Erythroblast (primary cell): ENCODE measurements around the gene THSD4.
"Not testable (repeated sequence)": the region's sequence is repeated elsewhere in the genome, so short reads cannot be mapped to it uniquely, and the experiment has no call there.

Experiments used
- DNase-seq, 2 experiments: peaks; one replicate each; lab custom pipeline; 2025; lab: John Stamatoyannopoulos, UW
- GATA1 ChIP-seq: IDR thresholded peaks from 2 replicates; pipeline ENCODE4 v1.6.1; 2011; ENCODE audit warnings: low read depth, mild to moderate bottlenecking, control low read depth, low read length, moderate library complexity
- POLR2A ChIP-seq: IDR thresholded peaks from 2 replicates; pipeline ENCODE4 v1.6.1; 2011; ENCODE audit warnings: mild to moderate bottlenecking, low read length

The THSD4 gene

GRCh38 chr15:71261909-71262308, 146.6 kb downstream of the THSD4 start:
- TF ChIP-seq GATA1 (no peak), POLR2A (no peak)
- DNase-seq = no peak

- TF ChIP-seq POLR2A (no peak), GATA1 (no peak)
- no peak for DNase-seq
Measured at GRCh38 chr15:71262599-71262998, 147.3 kb downstream of the THSD4 start.

DNA sequence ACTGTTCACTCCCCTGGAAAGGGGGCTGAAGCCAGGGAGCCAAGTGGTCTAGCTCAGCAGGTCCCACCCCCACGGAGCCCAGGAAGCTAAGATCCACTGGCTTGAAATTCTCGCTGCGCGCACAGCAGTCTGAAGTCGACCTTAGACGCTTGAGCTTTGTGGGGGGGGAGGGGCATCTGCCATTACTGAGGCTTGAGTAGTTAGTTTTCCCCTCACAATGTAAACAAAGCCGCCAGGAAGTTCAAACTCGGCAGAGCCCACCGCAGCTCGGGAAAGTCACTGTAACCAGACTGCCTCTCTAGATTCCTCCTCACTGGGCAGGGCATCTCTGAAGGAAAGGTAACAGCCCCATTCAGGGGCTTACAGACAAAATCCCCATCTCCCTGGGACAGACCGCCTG, 150.3 kb downstream of the THSD4 start:
- DNase-seq = not testable (repeated sequence)

- DNase-seq = no peak
- no peak for TF ChIP-seq POLR2A
- TF ChIP-seq GATA1 = no peak
Measured at GRCh38 chr15:71271327-71271726, 156.1 kb downstream of the THSD4 start.

- no peak for TF ChIP-seq GATA1
- TF ChIP-seq POLR2A = no peak
- DNase-seq = no peak
Measured at GRCh38 chr15:71272932-71273331, 157.7 kb downstream of the THSD4 start.

DNA sequence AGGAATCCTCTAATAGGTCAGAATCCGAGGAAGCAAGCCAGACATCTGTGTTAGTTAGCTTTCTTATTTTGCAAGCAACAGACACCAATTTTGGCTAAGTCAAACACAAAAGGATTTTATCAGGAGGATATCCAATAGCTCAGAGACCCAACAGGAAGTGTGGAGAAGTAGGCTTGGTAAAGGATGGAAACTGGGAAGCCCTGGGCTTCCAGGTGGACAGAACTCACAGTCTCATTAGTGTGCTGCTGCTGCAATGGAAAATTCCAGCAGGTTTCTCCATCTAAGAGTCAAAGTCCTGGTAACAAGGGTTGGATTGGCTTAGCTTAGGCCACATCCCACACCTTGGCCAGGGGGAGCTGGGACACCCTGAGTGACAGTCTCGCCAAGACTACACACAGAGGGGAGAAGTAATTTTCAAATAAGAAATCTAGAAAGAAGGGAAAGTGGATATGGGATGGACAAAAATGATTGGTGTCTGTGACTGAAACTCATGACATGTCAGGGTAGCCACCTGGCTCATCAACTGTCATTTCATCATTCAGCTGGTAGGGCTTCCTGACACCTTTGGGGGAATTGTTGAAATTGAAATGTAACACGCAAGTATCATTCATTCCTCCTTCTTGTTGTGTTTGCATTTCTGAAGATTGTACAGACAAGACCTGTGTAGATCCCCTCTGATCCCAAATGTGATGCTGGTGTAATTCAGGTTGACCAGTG, 158.6 kb downstream of the THSD4 start:
- DNase-seq = no peak
- TF ChIP-seq GATA1 = no peak
- no peak for TF ChIP-seq POLR2A

DNA sequence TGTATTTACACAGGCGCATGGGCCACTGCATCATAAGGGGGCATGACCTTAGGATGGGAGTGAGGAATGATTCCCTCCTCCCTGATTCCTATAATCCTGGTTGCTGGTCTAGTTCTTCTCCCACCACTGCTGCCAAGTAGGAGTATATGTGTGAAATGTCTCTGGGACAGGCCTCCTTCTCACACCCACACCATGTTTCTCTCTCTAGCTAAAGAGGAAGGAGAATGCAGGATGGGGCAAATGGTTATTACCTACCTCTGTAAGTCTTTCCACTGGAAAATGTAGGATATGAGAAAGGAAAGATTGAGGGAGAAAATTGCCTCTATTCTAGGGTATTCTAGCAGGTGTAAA, 159.2 kb downstream of the THSD4 start:
- no peak for TF ChIP-seq GATA1
- TF ChIP-seq POLR2A = no peak
- no peak for DNase-seq

DNA sequence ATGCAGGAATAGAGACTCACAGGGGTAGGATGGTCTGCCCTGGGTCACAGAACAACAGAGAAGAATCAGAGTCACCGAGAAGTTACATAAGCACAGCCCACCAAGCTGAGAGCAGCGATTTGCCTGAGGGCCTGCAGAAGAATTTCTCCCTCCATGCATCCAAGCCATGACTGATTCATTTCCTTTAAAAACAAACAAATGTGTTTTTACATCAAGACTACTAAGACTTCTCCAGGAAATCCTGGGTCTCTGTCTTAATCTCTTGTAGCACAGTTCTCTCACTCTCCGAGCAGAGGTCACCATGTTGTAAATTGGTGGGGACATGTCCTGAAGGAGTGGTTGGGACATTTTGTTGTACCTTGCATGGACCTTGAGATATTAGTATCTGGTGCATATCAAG, 159.8 kb downstream of the THSD4 start:
- TF ChIP-seq GATA1 = no peak
- no peak for TF ChIP-seq POLR2A
- no peak for DNase-seq

GRCh38 chr15:71275566-71276335, 160.5 kb downstream of the THSD4 start:
- TF ChIP-seq GATA1 = no peak
- TF ChIP-seq POLR2A = no peak
- no peak for DNase-seq

GRCh38 chr15:71276336-71276665, 161.0 kb downstream of the THSD4 start:
- no peak for DNase-seq
- TF ChIP-seq GATA1 (no peak), POLR2A (no peak)

- no peak for DNase-seq
- no peak for TF ChIP-seq GATA1
- TF ChIP-seq POLR2A = no peak
Measured at GRCh38 chr15:71278989-71279756, 163.9 kb downstream of the THSD4 start.

DNA sequence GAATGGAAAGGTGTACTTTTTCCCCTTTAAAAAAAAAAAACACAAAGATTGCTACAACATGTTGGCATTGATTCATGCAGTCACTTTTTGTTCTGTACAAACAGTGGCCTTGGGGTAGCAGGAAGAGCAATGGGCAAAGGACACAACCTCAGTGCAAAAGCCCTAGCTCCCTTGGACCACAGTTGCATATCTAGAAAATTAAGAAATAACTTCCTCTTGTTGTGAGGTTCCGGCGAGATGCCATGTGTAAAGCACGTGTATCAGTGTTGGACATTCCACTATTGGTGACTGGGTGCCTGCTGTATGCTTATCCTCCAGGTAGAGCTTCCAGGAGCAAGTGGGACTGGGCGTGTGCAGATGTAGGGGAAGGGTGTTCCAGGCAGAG, 164.5 kb downstream of the THSD4 start:
- no peak for DNase-seq

GRCh38 chr15:71280206-71280605, 164.9 kb downstream of the THSD4 start:
- TF ChIP-seq GATA1 (no peak), POLR2A (no peak)
- no peak for DNase-seq

More for the DNA sequence above, 164.5 kb downstream of the THSD4 start:
- TF ChIP-seq POLR2A (no peak), GATA1 (no peak)

DNA sequence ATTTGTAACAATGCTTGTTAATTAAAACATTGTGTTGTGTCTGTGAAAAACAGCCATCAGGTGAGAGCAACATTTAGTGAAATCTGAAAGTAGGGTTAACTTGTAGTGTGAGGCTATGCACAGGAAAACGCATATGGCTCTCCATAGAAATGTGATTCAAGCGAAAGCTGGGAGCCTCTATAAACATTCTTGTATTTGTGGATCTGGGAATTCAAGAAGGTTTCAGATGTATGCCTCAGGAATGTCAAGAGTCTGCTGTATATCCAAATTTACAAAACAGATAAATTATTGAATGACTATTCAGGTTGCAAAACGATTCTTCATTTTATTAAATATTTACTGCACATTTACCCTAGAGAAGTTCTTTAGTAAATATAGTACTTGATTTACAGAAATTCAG, 166.0 kb downstream of the THSD4 start:
- TF ChIP-seq GATA1 (no peak), POLR2A (no peak)
- DNase-seq = no peak

DNA sequence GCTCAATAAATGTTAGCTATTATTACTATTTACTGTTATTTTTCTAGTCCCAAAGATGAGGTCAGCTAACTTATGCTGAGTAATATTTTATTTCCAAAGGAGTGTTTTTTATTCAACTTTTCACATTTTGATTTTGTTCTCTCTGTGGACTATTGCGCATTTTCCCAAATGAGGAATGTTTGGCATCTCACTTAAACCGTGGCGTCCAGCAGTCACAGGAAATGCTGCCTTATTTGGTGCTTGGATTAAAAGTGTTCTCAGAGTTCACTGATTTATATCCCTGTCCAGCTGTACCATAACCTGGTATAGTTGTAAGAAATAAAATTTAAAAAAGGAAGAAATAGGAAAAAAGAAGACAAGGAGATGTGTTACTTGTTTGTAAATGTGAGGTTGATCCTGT, 166.8 kb downstream of the THSD4 start:
- no peak for DNase-seq
- TF ChIP-seq POLR2A = no peak
- TF ChIP-seq GATA1 = no peak
